Activated CD8-positive, alpha-beta memory T cell treated with anti-CD3 and anti-CD28 coated beads, Interleukin-2, amount 50 U/mL, for 24 hours (primary cell): ENCODE measurements around the gene SNRNP200.

Experiments
- DNase-seq: peaks from one replicate; pipeline ENCODE4 v3.0.0-alpha.2; 2020; ENCODE audit errors: extremely low read depth

The SNRNP200 gene

GRCh38 chr2:96251721-96252292 is 53.5 kb downstream of the SNRNP200 start:
- no peak for DNase-seq

GRCh38 chr2:96250188-96250587 is 55.2 kb downstream of the SNRNP200 start:
- DNase-seq: no peak

GRCh38 chr2:96249654-96250053 is 55.7 kb downstream of the SNRNP200 start:
- no peak for DNase-seq

- no peak for DNase-seq
Measured at GRCh38 chr2:96248624-96249023, 56.7 kb downstream of the SNRNP200 start.

GRCh38 chr2:96247896-96248295 is 57.5 kb downstream of the SNRNP200 start:
- no peak for DNase-seq

DNA sequence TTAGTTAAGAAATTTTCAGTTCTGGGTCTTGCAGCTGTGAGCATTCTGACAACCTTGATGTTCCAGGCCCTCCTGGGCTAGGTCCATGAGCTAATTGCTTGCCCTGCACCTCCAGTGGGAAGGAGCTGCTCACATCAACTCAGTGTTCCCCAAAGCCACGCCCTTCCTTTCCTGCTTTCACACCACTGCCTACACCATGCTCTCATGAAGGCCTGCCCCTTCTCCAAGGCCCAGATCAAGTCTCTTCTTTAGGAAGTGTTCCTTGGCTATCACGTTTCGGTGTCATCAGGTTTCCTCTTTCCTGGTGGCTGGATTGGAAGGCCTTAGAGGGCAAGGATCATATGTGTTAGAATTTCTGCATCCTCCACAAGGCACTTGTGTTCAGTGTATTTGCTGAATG is 58.3 kb downstream of the SNRNP200 start:
- DNase-seq: no peak

DNA sequence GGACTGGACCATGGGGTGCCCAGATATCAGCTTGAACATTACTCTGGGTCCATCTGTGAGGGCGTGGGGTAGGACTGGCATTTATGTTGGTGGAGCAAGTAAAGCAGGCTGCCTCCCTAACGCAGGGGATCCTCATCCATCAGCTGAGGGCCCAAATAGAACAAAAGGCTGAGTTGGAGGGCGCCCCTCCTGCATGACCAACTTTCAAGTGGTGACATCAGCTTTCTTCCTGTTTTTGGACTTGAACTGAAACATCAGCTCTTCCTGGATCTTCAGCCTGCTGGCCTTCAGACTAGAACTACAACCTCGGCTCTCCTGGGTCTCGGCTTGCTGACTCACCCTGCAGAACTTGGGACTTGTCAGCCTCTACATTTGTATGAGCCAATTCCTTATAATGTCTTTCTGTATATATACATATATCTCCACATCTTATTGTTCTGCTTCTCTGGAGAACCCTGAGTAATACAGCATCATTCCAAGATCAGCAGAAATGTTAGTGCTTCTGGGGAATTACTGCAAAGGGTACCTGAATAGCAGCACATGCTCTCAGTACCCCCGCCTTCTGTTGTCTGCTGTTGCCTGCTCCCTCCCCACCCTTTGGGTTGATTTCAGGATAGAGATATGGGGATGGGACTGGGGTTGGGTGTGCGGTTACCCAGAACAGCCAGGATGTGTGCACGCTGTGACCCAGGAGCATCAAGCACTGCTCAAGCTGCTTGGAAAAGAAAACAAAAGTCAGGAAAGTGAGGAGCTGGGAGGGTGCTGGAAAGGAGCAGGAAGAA is 59.5 kb downstream of the SNRNP200 start:
- no peak for DNase-seq

- no peak for DNase-seq
Measured at GRCh38 chr2:96243843-96244242, 61.5 kb downstream of the SNRNP200 start.

GRCh38 chr2:96241900-96242611 is 63.3 kb downstream of the SNRNP200 start:
- peak; percentile 24 for DNase-seq

- DNase-seq: no peak
Measured at GRCh38 chr2:96241227-96241626, 64.1 kb downstream of the SNRNP200 start.

- no peak for DNase-seq
Measured at GRCh38 chr2:96240341-96241038, 64.9 kb downstream of the SNRNP200 start.

- no peak for DNase-seq
Measured at GRCh38 chr2:96239745-96240264, 65.5 kb downstream of the SNRNP200 start.

DNA sequence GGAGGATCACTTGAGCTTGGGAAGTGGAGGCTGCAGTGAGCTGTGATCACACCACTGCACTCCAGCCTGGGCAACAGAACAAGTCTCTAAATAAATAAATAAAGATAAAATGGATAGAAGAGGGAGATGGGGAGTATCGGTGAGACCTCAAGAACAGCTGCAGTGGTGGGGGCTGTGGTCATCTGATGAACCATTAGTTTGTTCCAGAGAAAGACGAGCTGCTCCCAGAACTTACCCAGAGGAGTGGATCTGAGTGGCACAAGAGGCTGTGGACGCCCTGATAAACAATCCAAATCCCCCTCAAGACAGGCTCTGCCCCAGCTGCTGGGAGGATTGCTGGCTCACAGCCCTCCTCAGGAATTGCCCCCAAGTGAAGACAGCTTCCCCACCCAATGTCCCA is 66.3 kb downstream of the SNRNP200 start:
- no peak for DNase-seq

GRCh38 chr2:96238266-96238665 is 67.1 kb downstream of the SNRNP200 start:
- DNase-seq: no peak

DNA sequence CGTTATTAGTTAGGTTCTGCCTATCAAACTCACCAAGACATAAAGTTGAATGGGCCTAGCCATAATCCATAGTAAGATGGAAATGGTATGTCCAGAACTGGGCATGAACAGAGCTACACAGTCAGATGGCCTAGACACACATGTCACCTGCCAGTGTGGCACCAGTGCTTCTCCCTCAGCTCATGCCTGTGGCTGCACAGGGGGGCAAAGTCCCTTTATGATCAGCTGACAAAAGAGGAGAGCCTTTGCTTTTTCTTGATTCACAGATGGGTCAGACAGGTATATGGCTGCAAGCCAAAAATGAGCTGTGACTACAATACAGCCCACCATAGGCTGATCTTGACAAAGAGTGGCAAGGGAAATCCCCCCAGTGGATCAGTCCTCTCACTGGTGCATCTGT is 68.5 kb downstream of the SNRNP200 start:
- DNase-seq: no peak

- DNase-seq: no peak
Measured at GRCh38 chr2:96233880-96234316, 71.4 kb downstream of the SNRNP200 start.

DNA sequence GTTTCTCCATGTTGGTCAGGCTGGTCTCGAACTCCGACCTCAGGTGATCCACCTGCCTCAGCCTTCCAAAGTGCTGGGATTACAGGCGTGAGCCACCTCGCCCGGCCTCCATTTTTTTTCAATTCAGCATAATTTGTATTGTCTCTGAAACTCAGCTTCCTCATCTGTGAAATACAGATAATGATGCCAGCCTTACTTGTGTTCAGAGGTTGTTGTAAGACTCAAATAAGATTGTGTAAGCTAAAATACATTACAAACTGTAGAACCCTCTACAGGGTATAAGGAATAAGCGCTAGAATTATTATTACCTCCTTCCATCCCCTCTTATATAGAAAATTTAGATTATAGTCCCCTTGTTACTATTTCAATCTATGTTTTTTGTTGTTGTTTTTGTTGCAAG is 71.9 kb downstream of the SNRNP200 start:
- no peak for DNase-seq

GRCh38 chr2:96231316-96231715 is 74.0 kb downstream of the SNRNP200 start:
- DNase-seq: no peak

- no peak for DNase-seq
Measured at GRCh38 chr2:96225016-96225533, 80.3 kb downstream of the SNRNP200 start.
